Activated CD8-positive, alpha-beta memory T cell treated with anti-CD3 and anti-CD28 coated beads for 4 hours (primary cell): Measurements from ENCODE around the gene ATXN7.

Experiments
- DNase-seq, 2 donors: peaks; one replicate each; pipeline ENCODE4 v3.0.0-alpha.2; 2020; ENCODE audit warnings: low read depth in 2 of 2

ATXN7 gene

GRCh38 chr3:63984391-63984790, 120.7 kb downstream of the ATXN7 start:
- DNase-seq: no peak

GRCh38 chr3:63986146-63986545, 122.5 kb downstream of the ATXN7 start:
- DNase-seq: no peak

- no peak for DNase-seq
These were observed 123.2 kb downstream of the ATXN7 start for GRCh38 chr3:63986831-63987230.

GRCh38 chr3:63988943-63989342, 125.3 kb downstream of the ATXN7 start:
- DNase-seq: no peak

- no peak for DNase-seq
These were observed 126.5 kb downstream of the ATXN7 start for GRCh38 chr3:63990204-63990603.

- no peak for DNase-seq
These were observed 127.1 kb downstream of the ATXN7 start for GRCh38 chr3:63990733-63991132.

- DNase-seq: no peak
These were observed 128.0 kb downstream of the ATXN7 start for GRCh38 chr3:63991666-63992065.

- DNase-seq: no peak
These were observed 129.0 kb downstream of the ATXN7 start for GRCh38 chr3:63992516-63993209.

- DNase-seq: peak; percentile 2 to 18
These were observed 130.0 kb downstream of the ATXN7 start for GRCh38 chr3:63993653-63994079.

GRCh38 chr3:63995086-63995485, 131.4 kb downstream of the ATXN7 start:
- no peak for DNase-seq

GRCh38 chr3:63998852-63999754, 135.4 kb downstream of the ATXN7 start:
- DNase-seq: no peak

- DNase-seq: no peak
These were observed 136.9 kb downstream of the ATXN7 start for GRCh38 chr3:64000453-64001055.

- no peak for DNase-seq
These were observed 138.6 kb downstream of the ATXN7 start for GRCh38 chr3:64002233-64002632.

GRCh38 chr3:64003589-64003988, 139.9 kb downstream of the ATXN7 start:
- no peak for DNase-seq

GRCh38 chr3:64008017-64008416, 144.3 kb downstream of the ATXN7 start:
- no peak for DNase-seq

- DNase-seq: no peak
These were observed 145.1 kb downstream of the ATXN7 start for GRCh38 chr3:64008487-64009351.

- no peak for DNase-seq
These were observed 145.9 kb downstream of the ATXN7 start for GRCh38 chr3:64009528-64009927.

GRCh38 chr3:64010199-64010598, 146.5 kb downstream of the ATXN7 start:
- DNase-seq: no peak

GRCh38 chr3:64011685-64012084, 148.0 kb downstream of the ATXN7 start:
- no peak for DNase-seq

- DNase-seq: no peak
These were observed 153.4 kb downstream of the ATXN7 start for GRCh38 chr3:64016941-64017620.

- no peak for DNase-seq
These were observed 155.6 kb downstream of the ATXN7 start for GRCh38 chr3:64019271-64019670.
